WTC11 (cell line): Measurements from ENCODE around the gene CCDC92.

Source experiments
- CTCF ChIP-seq: fragments of 200-600 bp; IDR thresholded peaks from 2 replicates; pipeline ENCODE4 v1.8.0; 2022; ENCODE audit warnings: antibody characterized with exemption
- EMX1 ChIP-seq: fragments of 250-450 bp; sonication (Bioruptor Pico); IDR thresholded peaks from 2 replicates; pipeline ENCODE4 v1.8.0; 2021; ENCODE audit warnings: mild to moderate bottlenecking
- IRF1 ChIP-seq: sonication (generic); formaldehyde crosslinking; IDR thresholded peaks from 2 replicates; pipeline ENCODE4 v1.8.0; 2023; ENCODE audit warnings: missing genetic modification reagents
- ZNF263 ChIP-seq: sonication (generic); formaldehyde crosslinking; IDR thresholded peaks from 2 replicates; pipeline ENCODE4 v1.8.1; 2022; ENCODE audit warnings: low read depth, mild to moderate bottlenecking, moderate library complexity, missing genetic modification reagents

GRCh38 chr12:124002654-124003053, 30.0 kb upstream of the CCDC92 start:
- TF ChIP-seq EMX1 (CRISPR knock-in tag), result no peak
- no peak for TF ChIP-seq ZNF263 (CRISPR knock-in tag)
- no peak for TF ChIP-seq CTCF
- TF ChIP-seq IRF1 (CRISPR knock-in tag), result no peak
